GM12864 (cell line): ENCODE measurements around the gene ATP6V0E1.
A peak's percentile ranks its signal among the peaks of the same experiment; 100 is the strongest.

Experiments
- DNase-seq: peaks from one replicate; pipeline ENCODE4 v3.0.0-alpha.2; 2011; ENCODE audit warnings: low read depth
- H3K4me3 ChIP-seq: 2 replicates; pipeline ENCODE4 v1.5.1; 2011; ENCODE audit warnings: mild to moderate bottlenecking, low read depth, low read length, control low read depth
- CTCF ChIP-seq: IDR thresholded peaks from 2 replicates; pipeline ENCODE4 v1.5.1; 2011; ENCODE audit warnings: low read depth, mild to moderate bottlenecking, moderate library complexity, low read length, control low read depth, inconsistent platforms; ENCODE audit errors: missing control alignments

The ATP6V0E1 gene

GRCh38 chr5:173055042-173055721 is 71.6 kb downstream of the ATP6V0E1 start:
- no peak for DNase-seq
- H3K4me3 ChIP-seq, result peak overlapping the region; percentile 72
- TF ChIP-seq CTCF, result no peak

GRCh38 chr5:173055722-173055982 is 72.1 kb downstream of the ATP6V0E1 start:
- no peak for DNase-seq
- H3K4me3 ChIP-seq, result peak overlapping the region; percentile 72
- TF ChIP-seq CTCF, result no peak

GRCh38 chr5:173055983-173056782 is 72.6 kb downstream of the ATP6V0E1 start, which contains the start of gene CREBRF:
CREBRF (plus strand) TSS chr5:173056352; CDS start chr5:173080776, 24,424 bp downstream.
- TF ChIP-seq CTCF, result no peak
- H3K4me3 ChIP-seq, result peak within 1 kb of the TSS; percentile 72
- DNase-seq, result peak; percentile 83

GRCh38 chr5:173056783-173057061 is 73.2 kb downstream of the ATP6V0E1 start:
- peak overlapping the region; percentile 72 for H3K4me3 ChIP-seq
- no peak for TF ChIP-seq CTCF
- DNase-seq, result no peak

GRCh38 chr5:173057062-173057924 is 73.7 kb downstream of the ATP6V0E1 start:
- no peak for TF ChIP-seq CTCF
- DNase-seq, result peak; percentile 94
- peak overlapping the region; percentile 72 for H3K4me3 ChIP-seq

GRCh38 chr5:173062141-173062540 is 78.6 kb downstream of the ATP6V0E1 start:
- H3K4me3 ChIP-seq, result no peak overlapping the region
- DNase-seq, result no peak
- no peak for TF ChIP-seq CTCF
